HEK293 (cell line): Measurements from ENCODE around the gene FCN3.

Source experiments
- CTCF ChIA-PET: fragments of 350-600 bp; formaldehyde crosslinking; extraction: SDS; loops from one replicate; lab custom pipeline; 2021; ENCODE audit warnings: antibody characterized with exemption; lab: Yijun Ruan, JAX
- POLR2A ChIA-PET: fragments of 300-600 bp; formaldehyde crosslinking; extraction: SDS; loops from one replicate; lab custom pipeline; 2020; ENCODE audit warnings: antibody characterized with exemption, inconsistent platforms; lab: Yijun Ruan, JAX
- H3K27ac ChIP-seq: fragments of 200-500 bp; sonication (Bioruptor generic); 2 replicates; pipeline ENCODE4 v1.5.1; 2014; ENCODE audit warnings: low read depth, low read length, control low read depth, inconsistent platforms; ENCODE audit errors: extremely low read depth
- H3K36me3 ChIP-seq, 2 experiments: fragments of 200-500 bp in 1 of 2; sonication (Bioruptor generic) in 1 of 2; 1 replicate in 1 of 2; 2 replicates in 1 of 2; pipeline ENCODE4 v1.5.1; 2014 to 2017; ENCODE audit warnings: inconsistent platforms in 2 of 2, low read length in 2 of 2; ENCODE audit not compliant: control insufficient read depth in 2 of 2, insufficient read depth in 1 of 2
- H3K4me1 ChIP-seq: fragments of 200-500 bp; sonication (Bioruptor generic); 2 replicates; pipeline ENCODE4 v1.5.1; 2014; ENCODE audit warnings: mild to moderate bottlenecking, low read length, inconsistent platforms; ENCODE audit not compliant: control insufficient read depth, insufficient read depth
- H3K4me3 ChIP-seq: 2 replicates; pipeline ENCODE4 v1.5.1; 2011; ENCODE audit warnings: low read depth, mild to moderate bottlenecking, control low read depth, low read length, moderate library complexity
- H3K9me3 ChIP-seq: fragments of 200-500 bp; sonication (Bioruptor generic); 2 replicates; pipeline ENCODE4 v1.5.1; 2014; ENCODE audit warnings: low read depth, low read length, inconsistent platforms; ENCODE audit not compliant: control insufficient read depth, insufficient read depth
- HOXD13 ChIP-seq: sonication (generic); formaldehyde crosslinking; IDR thresholded peaks from 2 replicates; pipeline ENCODE4 v1.8.0; 2022; ENCODE audit warnings: missing genetic modification reagents, borderline replicate concordance
- INSM2 ChIP-seq: fragments of 450-650 bp; formaldehyde crosslinking; IDR thresholded peaks from 2 replicates; pipeline ENCODE4 v1.5.1; 2016; ENCODE audit warnings: missing biosample characterization, missing genetic modification characterization
- MEIS1 ChIP-seq: sonication (generic); formaldehyde crosslinking; IDR thresholded peaks from 2 replicates; pipeline ENCODE4 v1.8.1; 2022; ENCODE audit warnings: missing genetic modification reagents, mild to moderate bottlenecking, borderline replicate concordance
- MYNN ChIP-seq: fragments of 450-650 bp; formaldehyde crosslinking; IDR thresholded peaks from 2 replicates; pipeline ENCODE4 v1.5.1; 2016; ENCODE audit warnings: missing biosample characterization, missing genetic modification characterization, borderline replicate concordance
- SP3 ChIP-seq: fragments of 450-650 bp; formaldehyde crosslinking; IDR thresholded peaks from 2 replicates; pipeline ENCODE4 v1.5.1; 2016; ENCODE audit warnings: missing biosample characterization, missing genetic modification characterization
- SP7 ChIP-seq: fragments of 450-650 bp; formaldehyde crosslinking; IDR thresholded peaks from 2 replicates; pipeline ENCODE4 v1.5.1; 2016; ENCODE audit warnings: missing biosample characterization, missing genetic modification characterization
- ZFHX2 ChIP-seq: fragments of 450-650 bp; formaldehyde crosslinking; conservative IDR thresholded peaks from 2 replicates; pipeline ENCODE4 v1.5.1; 2016; ENCODE audit warnings: missing biosample characterization, missing genetic modification characterization
- ZNF114 ChIP-seq: fragments of 450-650 bp; formaldehyde crosslinking; IDR thresholded peaks from 2 replicates; pipeline ENCODE4 v1.5.0; 2017; ENCODE audit warnings: missing biosample characterization, missing genetic modification characterization
- ZNF132 ChIP-seq: fragments of 450-650 bp; formaldehyde crosslinking; IDR thresholded peaks from 2 replicates; pipeline ENCODE4 v1.5.1; 2017; ENCODE audit warnings: missing biosample characterization, missing genetic modification characterization, borderline replicate concordance
- ZNF2 ChIP-seq: fragments of 450-650 bp; formaldehyde crosslinking; IDR thresholded peaks from 2 replicates; pipeline ENCODE4 v1.5.1; 2016; ENCODE audit warnings: missing biosample characterization, missing genetic modification characterization
- ZNF394 ChIP-seq: fragments of 450-650 bp; formaldehyde crosslinking; IDR thresholded peaks from 2 replicates; pipeline ENCODE4 v1.5.1; 2016; ENCODE audit warnings: missing biosample characterization, missing genetic modification characterization, mild to moderate bottlenecking, moderate library complexity, borderline replicate concordance
- ZNF488 ChIP-seq: fragments of 450-650 bp; formaldehyde crosslinking; IDR thresholded peaks from 2 replicates; pipeline ENCODE4 v1.5.1; 2016; ENCODE audit warnings: missing biosample characterization, missing genetic modification characterization
- ZNF530 ChIP-seq: fragments of 450-650 bp; formaldehyde crosslinking; IDR thresholded peaks from 2 replicates; pipeline ENCODE4 v1.5.1; 2016; ENCODE audit warnings: low read depth, missing biosample characterization, missing genetic modification characterization
- ZNF571 ChIP-seq: fragments of 450-650 bp; formaldehyde crosslinking; IDR thresholded peaks from 2 replicates; pipeline ENCODE4 v1.5.0; 2017; ENCODE audit warnings: missing biosample characterization, missing genetic modification characterization
- ZNF626 ChIP-seq: fragments of 450-650 bp; sonication (Bioruptor Pico); formaldehyde crosslinking; IDR thresholded peaks from 2 replicates; pipeline ENCODE4 v1.5.1; 2018; ENCODE audit warnings: missing biosample characterization, missing genetic modification characterization, inconsistent platforms
- ZNF629 ChIP-seq: fragments of 450-650 bp; formaldehyde crosslinking; IDR thresholded peaks from 2 replicates; pipeline ENCODE4 v1.5.1; 2017; ENCODE audit warnings: missing biosample characterization, missing genetic modification characterization
- ZNF670 ChIP-seq: fragments of 450-650 bp; formaldehyde crosslinking; IDR thresholded peaks from 2 replicates; pipeline ENCODE4 v1.5.1; 2016; ENCODE audit warnings: missing biosample characterization, missing genetic modification characterization, low read depth
- ZNF701 ChIP-seq: fragments of 450-650 bp; formaldehyde crosslinking; IDR thresholded peaks from 2 replicates; pipeline ENCODE4 v1.5.1; 2016; ENCODE audit warnings: missing biosample characterization, missing genetic modification characterization
- ZNF76 ChIP-seq: fragments of 450-650 bp; formaldehyde crosslinking; IDR thresholded peaks from 2 replicates; pipeline ENCODE4; 2016; ENCODE audit warnings: low read depth, missing biosample characterization, missing genetic modification characterization, borderline replicate concordance
- ZNF768 ChIP-seq: fragments of 450-650 bp; formaldehyde crosslinking; IDR thresholded peaks from 2 replicates; pipeline ENCODE4 v1.5.1; 2018; ENCODE audit warnings: missing biosample characterization, mild to moderate bottlenecking, missing genetic modification characterization
- TF ChIP-seq, protein P1 (sequence below): fragments of 450-650 bp; formaldehyde crosslinking; conservative IDR thresholded peaks from 2 replicates; pipeline ENCODE4 v1.5.1; 2016; ENCODE audit warnings: low read depth, missing biosample characterization, missing genetic modification characterization

FCN3 gene

GRCh38 chr1:27355683-27356082 is 18.9 kb downstream of the FCN3 start (continued):
- TF ChIP-seq ZNF2 (tag by site-specific recombination) (no peak), HOXD13 (CRISPR knock-in tag) (no peak), SP7 (tag by site-specific recombination) (no peak), ZNF670 (tag by site-specific recombination) (no peak), MEIS1 (CRISPR knock-in tag) (no peak), ZNF394 (tag by site-specific recombination) (no peak)

DNA sequence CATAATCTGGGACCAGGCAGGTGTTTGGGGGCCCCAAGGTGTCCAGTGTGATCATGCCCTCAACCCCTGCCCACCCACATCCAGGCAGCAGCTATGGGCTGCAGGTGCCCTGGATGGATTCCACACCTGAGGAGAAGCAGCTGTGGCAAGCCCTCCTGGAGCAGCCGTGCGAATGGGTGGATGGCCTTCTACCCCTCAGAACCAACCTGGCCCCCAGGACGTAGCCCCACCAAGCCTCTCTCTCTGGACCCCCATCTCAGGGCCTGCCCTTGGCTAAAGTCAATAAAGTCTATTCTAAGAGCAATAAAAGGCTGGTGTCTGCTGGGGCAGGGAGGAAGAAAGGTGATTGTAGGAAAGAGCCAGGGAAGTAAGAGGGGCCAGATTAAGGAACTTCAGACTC is 21.0 kb downstream of the FCN3 start:
- ChIA-PET POLR2A (interaction anchor here (0.6 to 1.7 kb wide), 2 partner anchors 12 to 279 kb away, joined by 3 to 8 read pairs; no protein-coding TSS in a partner anchor), CTCF (interaction anchor here (0.6 to 7.8 kb wide), 7 partner anchors 9 to 219 kb away, joined by 3 to 84 read pairs (median 4); partner anchors contain the start of gene MAP3K6)
- Histone ChIP-seq H3K4me3 (no peak overlapping the region), H3K4me1 (peaks cover 4% of the 10 kb centered on the region), H3K27ac (no peak overlapping the region), H3K9me3 (no peaks in the 10 kb centered on the region), H3K36me3 (peaks cover 0 to 37% of the 10 kb centered on the region in 2 experiments; a peak in 1 of 3 replicates)
- TF ChIP-seq INSM2 (tag by site-specific recombination) (no peak), ZNF114 (tag by site-specific recombination) (no peak), ZNF488 (tag by site-specific recombination) (no peak), ZNF571 (tag by site-specific recombination) (no peak), SP3 (no peak), ZNF626 (tag by site-specific recombination) (no peak), ZNF629 (tag by site-specific recombination) (no peak), ZFHX2 (no peak), ZNF701 (tag by site-specific recombination) (no peak), ZNF768 (no peak), MYNN (tag by site-specific recombination) (no peak), ZNF76 (tag by site-specific recombination) (no peak), ZNF132 (tag by site-specific recombination) (no peak), ZNF530 (no peak)
- TF ChIP-seq, protein P1, sequence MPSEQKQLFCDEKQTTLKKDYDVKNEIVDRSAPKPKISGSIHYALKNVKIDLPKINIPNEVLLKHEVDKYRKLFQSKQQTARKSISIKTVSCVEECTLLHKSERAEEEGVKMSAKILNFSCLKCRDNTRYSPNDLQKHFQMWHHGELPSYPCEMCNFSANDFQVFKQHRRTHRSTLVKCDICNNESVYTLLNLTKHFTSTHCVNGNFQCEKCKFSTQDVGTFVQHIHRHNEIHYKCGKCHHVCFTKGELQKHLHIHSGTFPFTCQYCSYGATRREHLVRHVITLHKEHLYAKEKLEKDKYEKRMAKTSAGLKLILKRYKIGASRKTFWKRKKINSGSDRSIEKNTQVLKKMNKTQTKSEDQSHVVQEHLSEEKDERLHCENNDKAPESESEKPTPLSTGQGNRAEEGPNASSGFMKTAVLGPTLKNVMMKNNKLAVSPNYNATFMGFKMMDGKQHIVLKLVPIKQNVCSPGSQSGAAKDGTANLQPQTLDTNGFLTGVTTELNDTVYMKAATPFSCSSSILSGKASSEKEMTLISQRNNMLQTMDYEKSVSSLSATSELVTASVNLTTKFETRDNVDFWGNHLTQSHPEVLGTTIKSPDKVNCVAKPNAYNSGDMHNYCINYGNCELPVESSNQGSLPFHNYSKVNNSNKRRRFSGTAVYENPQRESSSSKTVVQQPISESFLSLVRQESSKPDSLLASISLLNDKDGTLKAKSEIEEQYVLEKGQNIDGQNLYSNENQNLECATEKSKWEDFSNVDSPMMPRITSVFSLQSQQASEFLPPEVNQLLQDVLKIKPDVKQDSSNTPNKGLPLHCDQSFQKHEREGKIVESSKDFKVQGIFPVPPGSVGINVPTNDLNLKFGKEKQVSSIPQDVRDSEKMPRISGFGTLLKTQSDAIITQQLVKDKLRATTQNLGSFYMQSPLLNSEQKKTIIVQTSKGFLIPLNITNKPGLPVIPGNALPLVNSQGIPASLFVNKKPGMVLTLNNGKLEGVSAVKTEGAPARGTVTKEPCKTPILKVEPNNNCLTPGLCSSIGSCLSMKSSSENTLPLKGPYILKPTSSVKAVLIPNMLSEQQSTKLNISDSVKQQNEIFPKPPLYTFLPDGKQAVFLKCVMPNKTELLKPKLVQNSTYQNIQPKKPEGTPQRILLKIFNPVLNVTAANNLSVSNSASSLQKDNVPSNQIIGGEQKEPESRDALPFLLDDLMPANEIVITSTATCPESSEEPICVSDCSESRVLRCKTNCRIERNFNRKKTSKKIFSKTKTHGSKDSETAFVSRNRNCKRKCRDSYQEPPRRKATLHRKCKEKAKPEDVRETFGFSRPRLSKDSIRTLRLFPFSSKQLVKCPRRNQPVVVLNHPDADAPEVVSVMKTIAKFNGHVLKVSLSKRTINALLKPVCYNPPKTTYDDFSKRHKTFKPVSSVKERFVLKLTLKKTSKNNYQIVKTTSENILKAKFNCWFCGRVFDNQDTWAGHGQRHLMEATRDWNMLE (tag by site-specific recombination) = no peak
